Panc1 (cell line): ENCODE results near the gene BAZ2B. TPM values are rescaled to one million over a fixed set of nuclear protein-coding genes. Genes with fewer than 3 reads are reported as not detected.

Source experiments
- ATAC-seq: fragments of 200-7000 bp; cut with Tn5 transposase; 2 replicates; pipeline ENCODE4 v1.9.1; 2020; ENCODE audit warnings: mild to moderate bottlenecking, moderate library complexity
- BruUV-seq: library from RNA; stranded (reverse); fragments of 400-500 nt; replicated peaks from 2 replicates; lab custom pipeline; 2021; lab: Mats Ljungman, UMichigan
- CTCF ChIA-PET: fragments of 300-600 bp; sonication (Branson Sonifier 250); formaldehyde crosslinking; loops from one replicate; lab custom pipeline; 2022; ENCODE audit warnings: antibody characterized with exemption; lab: Charles Lee
- POLR2A ChIA-PET: fragments of 300-600 bp; sonication (Branson Sonifier 250); formaldehyde crosslinking; loops from one replicate; lab custom pipeline; 2022; ENCODE audit warnings: antibody characterized with exemption; lab: Charles Lee
- DNase-seq: peaks from one replicate; pipeline ENCODE4 v3.0.0-alpha.2; 2010; ENCODE audit warnings: low read depth, low spot score
- H3K27ac ChIP-seq: 2 replicates; pipeline ENCODE4 v1.5.1; 2011; ENCODE audit warnings: mild to moderate bottlenecking, low read length, inconsistent platforms
- H3K27me3 ChIP-seq: fragments of 200-500 bp; sonication (Bioruptor generic); 2 replicates; pipeline ENCODE4 v1.6.0; 2014; ENCODE audit warnings: low read length, inconsistent platforms; ENCODE audit not compliant: control insufficient read depth, insufficient read depth
- H3K36me3 ChIP-seq: fragments of 200-500 bp; sonication (Bioruptor generic); 2 replicates; pipeline ENCODE4 v1.5.1; 2014; ENCODE audit warnings: inconsistent platforms, mild to moderate bottlenecking, low read length, moderate library complexity; ENCODE audit not compliant: control insufficient read depth, insufficient read depth
- H3K4me1 ChIP-seq: 2 replicates; pipeline ENCODE4 v1.5.1; 2011; ENCODE audit warnings: inconsistent platforms, mild to moderate bottlenecking, low read length, moderate library complexity; ENCODE audit not compliant: control insufficient read depth, insufficient read depth
- H3K4me3 ChIP-seq, 2 experiments: 2 replicates each; pipeline ENCODE4 v1.5.1; 2011 to 2012; ENCODE audit warnings: low read depth in 2 of 2, low read length in 2 of 2, mild to moderate bottlenecking in 2 of 2, inconsistent platforms in 1 of 2, moderate library complexity in 1 of 2
- H3K9me3 ChIP-seq: fragments of 200-500 bp; sonication (Bioruptor generic); 2 replicates; pipeline ENCODE4 v1.5.1; 2014; ENCODE audit warnings: low read depth, mild to moderate bottlenecking, inconsistent platforms, low read length, moderate library complexity; ENCODE audit not compliant: control insufficient read depth, insufficient read depth
- CTCF ChIP-seq: fragments of 450-650 bp; IDR thresholded peaks from 2 replicates; pipeline ENCODE4 v1.5.1; 2017; ENCODE audit warnings: mild to moderate bottlenecking
- POLR2AphosphoS5 ChIP-seq: IDR thresholded peaks from 2 replicates; pipeline ENCODE4 v1.6.1; 2012; ENCODE audit warnings: mild to moderate bottlenecking, low read depth, low read length, moderate library complexity
- REST ChIP-seq, 2 experiments: IDR thresholded peaks; 2 replicates each; pipeline ENCODE4 v1.6.1; 2011 to 2012; ENCODE audit warnings: low read depth in 2 of 2, control low read depth in 1 of 2, low read length in 1 of 2, mild to moderate bottlenecking in 1 of 2, moderate library complexity in 1 of 2; ENCODE audit not compliant: insufficient read depth in 1 of 2
- SIN3A ChIP-seq: IDR thresholded peaks from 2 replicates; pipeline ENCODE4 v1.6.1; 2012; ENCODE audit warnings: low read depth, mild to moderate bottlenecking, low read length, moderate library complexity, borderline replicate concordance; ENCODE audit not compliant: insufficient read depth
- TCF7L2 ChIP-seq: IDR thresholded peaks from 2 replicates; pipeline ENCODE4 v1.6.1; 2011; ENCODE audit warnings: mild to moderate bottlenecking, low read depth, low read length, inconsistent platforms
- in situ Hi-C: cut with HindIII; loops from 2 replicates; pipeline ENCODE4 v1.10.0; 2016; ENCODE audit warnings: low sequenced_read_pairs, low pct_unique_long_range_greater_than_20kb
- intact Hi-C: fragments of 100-400 bp; cut with micrococcal nuclease; formaldehyde crosslinking; loops from one replicate; pipeline ENCODE4 v1.10.0; 2022; ENCODE audit not compliant: unreplicated experiment
- total RNA-seq: library from RNA; stranded (reverse); gene quantifications from one replicate; pipeline ENCODE4 v1.2.1, GENCODE V29; 2021; ENCODE audit not compliant: unreplicated experiment

BAZ2B gene
- total RNA-seq, 1 experiment from 2014 or later, result 38.6 TPM

GRCh38 chr2:159441182-159441581, 175.2 kb downstream of the BAZ2B start:
- H3K36me3 ChIP-seq, result peaks cover 2% of the 10 kb centered on the region; the same call in 1 of the 2 replicates
- intact Hi-C loops, result no loop called here

GRCh38 chr2:159439421-159439820, 176.9 kb downstream of the BAZ2B start:
- ChIA-PET CTCF (no interaction called here), POLR2A (no interaction called here)
- intact Hi-C loops (no loop called here), in situ Hi-C loops (no loop called here)
- H3K27me3 ChIP-seq, result no peaks in the 10 kb centered on the region
- H3K27ac ChIP-seq, result no peak overlapping the region
- H3K36me3 ChIP-seq, result peaks cover 2% of the 10 kb centered on the region; the same call in 1 of the 2 replicates
- no peak overlapping the region for H3K4me3 ChIP-seq
- ATAC-seq, result no peak
- no peaks in the 10 kb centered on the region for H3K4me1 ChIP-seq
- H3K9me3 ChIP-seq, result no peaks in the 10 kb centered on the region
- no peak for DNase-seq
- no TSS peak for BruUV-seq
- TF ChIP-seq REST (IDR thresholded peaks at IDR 0.05; ENCODE audit: insufficient read depth in 1 of 2, low read depth in 2 of 2, low read length in 1 of 2) (no peak), SIN3A (no peak), TCF7L2 (no peak), CTCF (no peak), POLR2AphosphoS5 (no peak)

More at GRCh38 chr2:159441182-159441581, 175.2 kb downstream of the BAZ2B start:
- no TSS peak for BruUV-seq
- Histone ChIP-seq H3K27ac (no peak overlapping the region), H3K4me1 (no peaks in the 10 kb centered on the region), H3K4me3 (no peak overlapping the region), H3K27me3 (no peaks in the 10 kb centered on the region), H3K9me3 (no peaks in the 10 kb centered on the region)
- POLR2A ChIA-PET, result interaction anchor here (0.6 kb wide), 1 partner anchor 149 kb away, joined by 3 read pairs; no protein-coding TSS in a partner anchor
- DNase-seq (no peak), ATAC-seq (no peak)
- CTCF ChIA-PET, result no interaction called here
- in situ Hi-C loops, result no loop called here
- TF ChIP-seq SIN3A (no peak), CTCF (no peak), TCF7L2 (no peak), REST (IDR thresholded peaks at IDR 0.05; ENCODE audit: insufficient read depth in 1 of 2, low read depth in 2 of 2, low read length in 1 of 2) (no peak)
